ENCODE data around the gene PRKAR1A.
"Not testable (repeated sequence)": the region's sequence is repeated elsewhere in the genome, so short reads cannot be mapped to it uniquely, and the experiment has no call there.

The PRKAR1A gene

DNA sequence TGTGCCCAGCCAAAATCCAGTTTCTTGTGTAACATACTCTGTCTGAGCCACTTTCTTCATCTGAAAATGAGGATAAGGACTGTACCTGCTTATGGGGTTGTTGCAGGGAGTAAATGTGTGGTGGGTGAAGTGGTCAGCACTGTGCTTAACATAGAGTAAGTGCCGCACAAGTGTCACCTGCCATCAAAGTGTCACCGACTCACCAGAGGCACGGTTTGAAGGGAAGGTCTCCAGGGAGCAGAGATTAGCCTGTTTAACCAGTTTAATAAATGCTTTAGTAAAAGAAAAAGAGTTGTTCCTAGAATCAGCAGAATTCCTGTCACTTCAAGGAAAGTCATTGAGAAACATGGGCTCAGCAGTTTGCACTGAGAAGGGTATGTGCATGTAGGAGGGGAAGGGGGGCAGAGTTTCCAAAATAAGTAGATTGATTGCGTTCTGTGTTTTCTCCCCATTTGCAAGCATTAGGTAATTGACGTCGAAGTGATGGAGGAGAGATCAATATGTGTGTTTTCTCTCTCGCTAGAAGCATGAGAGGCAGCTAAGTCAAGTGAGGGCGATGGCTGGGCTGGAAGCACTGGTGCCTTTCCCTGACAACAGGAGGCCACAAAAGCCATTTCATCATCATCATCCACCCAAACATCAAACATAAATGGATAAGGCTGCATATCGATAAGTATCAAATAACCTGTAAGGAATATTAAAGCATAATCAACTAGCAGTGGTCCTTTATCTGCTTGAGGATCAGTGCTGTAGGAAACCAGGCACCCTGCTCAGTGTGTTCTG lies 69.8 kb downstream of the PRKAR1A start:
- no peak for DNase-seq

DNA sequence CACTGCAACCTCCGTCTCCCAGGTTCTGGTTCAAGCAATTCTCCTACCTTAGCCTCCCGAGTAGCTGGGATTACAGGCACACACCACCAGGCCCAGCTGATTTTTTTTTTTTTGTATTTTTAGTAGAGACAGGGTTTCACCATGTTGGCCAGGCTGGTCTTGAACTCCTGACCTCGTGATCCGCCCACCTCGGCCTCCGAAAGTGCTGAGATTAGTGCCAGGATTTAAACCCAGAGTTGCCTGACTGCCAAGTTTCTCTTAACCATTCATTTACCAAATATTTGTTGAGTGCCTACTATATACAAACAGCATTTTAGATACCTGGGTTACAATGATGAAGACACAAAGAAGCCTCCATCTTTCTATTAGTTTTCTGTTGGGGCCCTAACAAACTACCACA lies 70.6 kb downstream of the PRKAR1A start:
- not testable (repeated sequence) for DNase-seq

DNA sequence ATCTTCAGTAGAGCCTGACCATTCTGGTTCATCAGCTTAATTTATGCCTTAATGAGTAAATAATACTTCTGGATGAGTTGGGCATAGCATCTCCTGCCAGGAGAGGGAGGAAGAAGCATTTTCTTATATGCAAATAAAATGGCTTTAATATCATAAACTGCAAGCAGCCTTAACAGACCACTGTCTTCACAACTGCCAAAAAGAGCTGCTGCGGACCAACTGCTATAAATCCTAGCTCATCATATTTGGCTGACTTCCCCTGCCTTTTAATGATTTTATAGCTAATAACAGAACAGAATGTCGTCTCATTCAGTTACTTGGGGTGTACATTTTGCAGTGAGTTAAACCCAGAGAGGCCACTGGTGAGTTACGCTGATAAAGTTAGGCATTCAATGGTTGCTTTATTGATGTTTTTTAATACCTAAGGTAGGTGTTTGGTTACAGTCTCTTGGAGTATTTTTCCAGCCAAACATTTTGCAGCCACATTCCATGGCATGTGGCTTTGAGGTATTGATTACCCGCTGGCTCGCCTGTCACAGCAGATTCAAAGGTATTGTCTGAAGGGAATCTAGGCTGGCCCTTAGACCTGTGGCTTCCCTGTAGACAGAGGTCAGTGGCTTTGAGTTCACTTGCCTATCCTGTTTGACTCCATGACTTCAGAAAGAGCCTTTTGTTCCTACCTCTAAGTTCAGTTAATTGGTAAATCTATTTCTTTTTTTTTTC lies 72.5 kb downstream of the PRKAR1A start:
- no peak for DNase-seq

DNA sequence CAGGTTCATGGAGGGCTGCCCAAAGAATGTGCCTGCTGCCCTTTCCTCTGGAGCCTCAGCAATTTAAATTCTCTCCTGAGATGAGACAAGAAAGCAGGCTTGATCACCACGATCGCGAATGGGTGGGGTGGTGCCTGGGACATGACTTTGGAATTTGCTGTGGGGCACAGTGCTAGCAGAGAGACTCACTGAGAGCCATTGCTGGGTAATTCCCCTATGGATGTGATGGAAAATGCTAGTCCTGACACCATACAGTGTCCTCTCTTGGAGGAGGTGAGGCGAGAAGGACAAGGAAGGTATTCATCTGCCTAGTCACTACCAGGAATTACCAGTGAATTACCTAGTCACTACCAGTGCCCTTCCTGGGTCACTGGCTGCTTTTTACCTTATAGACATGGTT lies 73.4 kb downstream of the PRKAR1A start:
- no peak for DNase-seq

DNA sequence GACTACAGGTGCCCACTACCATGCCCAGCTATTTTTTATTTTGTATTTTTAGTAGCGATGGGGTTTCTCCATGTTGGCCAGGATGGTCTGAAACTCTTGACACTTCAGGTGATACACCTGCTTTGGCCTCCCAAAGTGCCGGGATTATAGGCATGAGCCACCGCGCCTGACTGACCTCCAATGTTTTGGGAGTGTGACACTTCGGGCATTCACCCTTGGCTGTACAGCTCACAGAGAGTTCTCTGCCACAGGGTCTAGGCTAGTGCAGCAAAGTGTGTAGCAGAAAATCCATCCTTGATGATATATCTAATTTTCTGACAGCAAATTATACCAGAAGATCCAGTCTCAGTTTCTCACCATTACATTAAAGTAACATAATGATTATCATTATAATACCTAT lies 74.8 kb downstream of the PRKAR1A start:
- DNase-seq: no peak

DNA sequence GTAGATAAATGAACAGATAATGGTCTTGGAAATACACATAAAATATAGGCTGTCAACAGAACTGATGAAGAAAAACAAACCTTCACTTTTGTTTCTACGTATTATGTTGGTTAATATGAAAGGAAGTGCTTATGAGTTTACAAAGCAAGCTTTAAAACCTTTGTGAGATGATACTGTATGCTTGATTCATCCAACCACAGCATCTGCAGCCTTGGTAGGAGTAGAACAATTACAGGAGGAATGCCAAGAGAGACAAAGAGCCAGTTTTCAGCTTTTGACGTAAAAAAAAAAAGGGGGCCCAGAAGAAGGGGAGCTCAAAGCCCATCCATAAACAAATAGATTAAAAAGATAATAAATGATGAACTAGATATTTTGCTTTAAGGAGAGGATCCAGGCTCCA lies 75.6 kb downstream of the PRKAR1A start:
- DNase-seq: no peak

DNA sequence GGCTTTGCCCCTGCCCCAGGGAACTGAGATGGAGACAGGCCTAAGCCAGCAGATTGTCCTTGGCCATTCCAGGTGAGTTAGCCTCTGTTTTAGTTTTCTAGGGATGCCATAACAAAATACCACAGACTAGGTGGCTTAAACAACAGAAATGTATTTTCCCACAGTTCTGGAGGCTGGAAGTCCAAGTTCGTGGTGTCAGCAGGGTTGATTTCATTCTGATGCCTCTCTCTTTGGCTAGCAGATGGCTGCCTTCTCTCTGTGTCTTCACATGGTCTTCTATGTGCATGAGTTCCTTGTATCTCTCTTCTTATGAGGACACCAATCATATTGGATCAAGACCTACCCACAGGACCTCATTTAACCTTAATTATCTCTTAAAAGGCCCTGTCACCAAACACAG lies 76.1 kb downstream of the PRKAR1A start:
- no peak for DNase-seq

DNA sequence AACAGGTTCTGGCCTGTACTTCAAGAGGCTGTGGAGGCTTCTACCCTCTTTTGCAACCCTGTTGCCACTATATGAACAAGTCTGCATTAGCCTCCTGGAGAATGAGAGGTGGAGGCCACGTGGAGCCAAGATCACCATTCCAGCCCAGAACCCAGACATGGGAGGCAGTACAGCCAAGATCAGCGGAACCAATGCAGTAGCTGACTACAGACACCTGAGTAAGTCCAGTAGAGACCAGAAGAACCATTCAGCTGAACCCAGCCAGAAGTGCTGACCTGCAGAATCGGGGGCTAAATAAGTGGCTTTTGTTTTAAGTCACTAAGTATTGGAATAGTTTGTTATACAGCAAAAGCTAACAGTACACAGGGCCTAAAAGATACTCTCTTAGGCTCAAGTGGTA lies 76.9 kb downstream of the PRKAR1A start:
- no peak for DNase-seq

DNA sequence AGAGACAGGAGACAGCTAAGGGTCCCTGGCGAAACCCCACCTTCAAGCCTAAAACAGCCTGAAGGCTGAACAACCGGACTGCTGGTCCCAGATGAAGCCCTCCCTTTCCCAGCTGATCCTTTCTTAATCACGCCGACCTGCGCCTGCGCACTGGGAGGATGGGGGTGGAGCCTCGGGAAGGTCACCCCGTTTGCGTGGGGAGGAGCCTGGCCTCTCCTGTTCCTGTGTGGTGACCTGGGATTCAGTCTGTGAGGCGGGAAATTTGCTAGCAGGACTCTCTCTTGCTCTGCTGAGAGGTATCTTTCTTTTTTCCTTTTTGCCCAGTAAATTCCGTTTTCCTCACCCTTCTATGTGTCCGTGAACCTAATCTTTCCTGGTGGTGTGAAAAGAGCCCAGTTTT lies 79.4 kb downstream of the PRKAR1A start:
- DNase-seq: no peak

DNA sequence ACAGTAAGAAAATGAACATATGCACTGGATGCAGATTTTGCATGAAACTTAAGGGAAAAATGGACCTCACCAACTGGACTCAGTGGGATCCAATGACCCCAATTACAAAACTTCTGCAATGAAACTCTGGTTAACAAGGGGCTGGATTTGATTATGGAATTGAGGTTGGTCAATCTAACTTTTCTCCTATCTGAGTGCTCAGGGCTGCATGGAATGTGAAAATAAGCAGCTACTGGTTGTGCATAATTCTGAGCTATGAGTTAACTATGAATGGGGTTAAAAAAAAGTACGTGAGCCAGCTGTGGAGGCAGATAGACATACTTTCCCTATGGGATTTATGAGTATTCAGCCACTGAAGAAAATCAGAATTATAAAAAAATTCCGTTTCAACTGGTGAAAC lies 79.8 kb downstream of the PRKAR1A start:
- no peak for DNase-seq

DNA sequence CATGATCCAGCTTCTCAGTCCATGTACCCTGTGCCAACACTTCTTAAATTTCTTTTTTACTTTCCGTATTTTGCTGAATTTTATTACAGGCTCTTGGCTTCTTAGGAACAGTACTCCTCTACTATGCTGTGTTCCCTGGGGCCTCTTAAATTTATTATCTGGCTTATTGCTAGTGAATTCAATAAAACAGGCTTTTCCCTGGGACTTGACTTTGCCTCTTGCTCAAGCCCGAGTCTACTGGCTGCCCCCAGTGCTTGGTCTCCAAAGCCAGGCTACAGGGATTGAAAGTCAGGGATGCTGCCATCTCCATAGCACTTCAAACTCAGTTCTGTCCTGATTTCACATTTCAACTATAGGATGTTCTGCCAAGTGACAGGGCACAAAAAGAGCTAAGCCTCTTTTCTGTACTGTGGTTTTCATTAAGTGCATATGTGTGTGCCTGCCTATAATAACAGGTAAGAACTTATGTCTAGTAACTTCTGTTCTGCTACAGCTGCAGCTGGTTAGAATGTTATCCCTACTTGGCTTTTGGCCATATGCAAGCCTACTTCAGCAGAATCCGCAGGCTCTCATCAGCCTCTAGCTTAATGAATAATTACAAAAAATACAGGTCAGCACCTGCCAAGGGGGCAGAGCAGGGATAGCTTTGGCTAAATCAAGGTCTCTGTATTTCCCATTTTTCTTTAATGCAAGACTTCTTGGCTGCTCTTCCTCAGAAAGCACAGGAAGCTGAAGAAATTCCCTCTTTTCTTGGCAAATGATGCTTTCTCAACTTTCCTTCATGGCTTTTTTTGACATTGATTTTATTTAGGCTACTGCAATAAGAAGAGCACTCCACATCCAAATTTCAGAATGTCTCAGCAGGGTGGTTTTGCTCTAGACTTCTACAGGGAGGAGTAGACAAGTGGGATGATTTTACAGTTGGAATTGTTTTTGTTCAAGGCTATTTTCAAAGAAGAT lies 80.7 kb downstream of the PRKAR1A start:
- peak; percentile 63 for DNase-seq

DNA sequence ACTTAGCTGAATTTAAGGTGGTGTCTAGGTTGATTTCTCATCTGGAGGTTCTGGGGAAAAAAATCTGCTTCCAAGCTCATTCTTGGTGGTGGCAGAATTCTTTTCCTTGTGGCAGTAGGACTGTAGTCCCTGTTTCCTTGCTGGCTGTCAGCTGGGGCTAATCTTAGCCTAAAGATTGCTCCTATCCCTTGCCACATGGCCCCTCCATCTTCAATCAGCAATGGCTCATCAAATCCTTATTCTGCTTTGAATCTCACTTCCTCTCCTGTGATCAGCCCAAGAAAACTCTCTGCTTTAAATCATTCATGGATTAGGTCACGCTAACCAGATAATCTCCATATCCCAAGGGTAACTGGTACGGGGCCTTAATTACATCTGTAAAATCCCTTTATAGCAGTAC lies 82.3 kb downstream of the PRKAR1A start:
- DNase-seq: no peak

DNA sequence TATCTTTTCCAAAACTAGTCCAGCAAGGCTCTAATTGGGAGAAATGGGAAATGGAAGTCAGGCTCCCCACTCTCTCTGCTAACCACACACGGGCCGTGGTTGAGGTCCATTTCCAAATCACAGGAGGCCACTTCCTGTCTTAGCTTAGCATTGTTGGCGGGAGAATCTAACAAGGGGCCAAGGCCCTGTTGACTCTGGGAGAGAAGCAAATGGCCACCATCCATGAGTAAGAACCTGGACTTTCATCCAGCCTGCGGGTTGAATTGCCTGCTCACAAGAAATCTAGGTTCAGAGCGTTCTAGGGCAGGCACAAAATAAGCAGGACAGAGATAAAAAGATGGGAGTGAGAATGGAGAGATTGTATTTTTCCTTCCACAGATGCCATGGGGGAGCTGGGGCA lies 83.3 kb downstream of the PRKAR1A start:
- DNase-seq: no peak

DNA sequence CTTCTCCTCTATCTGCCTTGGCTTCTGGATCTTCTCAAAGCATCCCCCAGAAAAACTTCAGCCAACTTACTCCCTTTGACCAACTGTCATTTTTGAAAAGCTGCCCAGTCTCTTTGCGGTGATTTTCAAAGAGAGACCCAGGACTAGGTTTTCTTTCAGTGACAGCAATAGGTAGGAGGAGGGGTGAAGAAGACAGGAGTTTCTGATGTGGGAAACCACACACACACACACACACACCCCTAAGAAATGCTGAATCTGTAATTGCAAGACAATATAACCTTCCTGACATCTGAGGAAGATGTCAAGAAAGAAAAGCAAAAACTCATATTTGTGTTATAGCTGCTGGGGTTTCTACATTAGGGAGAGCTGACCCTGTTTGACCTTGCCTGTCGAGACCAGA lies 83.8 kb downstream of the PRKAR1A start:
- no peak for DNase-seq

DNA sequence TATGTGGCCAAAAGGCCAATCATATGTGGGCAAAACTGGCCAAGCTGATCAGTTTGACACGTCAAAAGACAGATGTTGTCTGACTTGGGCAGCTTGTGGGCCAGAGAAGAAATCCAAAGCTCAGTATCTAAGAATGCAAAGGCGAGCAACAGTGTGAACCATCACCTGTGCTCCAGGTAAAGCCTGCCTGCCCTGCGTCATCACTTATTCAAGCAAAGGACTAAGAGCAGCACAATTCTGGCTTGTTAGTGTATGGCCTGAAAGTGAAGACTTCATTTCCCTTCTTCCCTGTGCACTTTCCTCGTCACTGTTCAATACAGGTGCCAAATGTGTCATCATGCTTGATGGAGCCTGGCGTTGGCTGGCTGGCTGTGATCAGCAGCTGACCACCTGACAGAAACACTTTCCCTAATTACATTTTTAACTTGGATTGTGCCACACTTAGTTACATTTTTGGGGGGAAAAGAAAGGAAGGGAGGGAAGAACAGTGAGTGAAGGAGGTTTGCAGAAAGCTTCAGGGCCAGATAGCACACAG lies 84.2 kb downstream of the PRKAR1A start:
- DNase-seq: no peak

DNA sequence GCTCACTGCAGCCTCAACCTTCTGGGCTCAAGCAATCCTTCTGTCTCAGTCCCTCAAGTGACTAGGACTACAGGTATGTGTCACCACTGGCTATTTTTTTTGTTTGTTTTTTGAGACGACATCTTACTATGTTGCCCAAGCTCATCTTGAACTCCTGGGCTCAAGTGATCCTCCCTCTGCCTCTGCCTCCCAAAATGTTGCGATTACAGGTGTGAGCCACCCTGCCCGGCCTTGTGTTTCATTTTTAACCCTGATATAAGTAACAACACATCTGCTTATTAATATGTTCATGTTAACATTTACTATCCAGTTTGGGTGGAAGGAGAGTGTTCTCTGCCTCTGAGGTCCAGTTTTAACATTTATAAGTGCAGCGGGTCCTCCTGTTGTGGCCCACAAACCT lies 85.8 kb downstream of the PRKAR1A start:
- no peak for DNase-seq

DNA sequence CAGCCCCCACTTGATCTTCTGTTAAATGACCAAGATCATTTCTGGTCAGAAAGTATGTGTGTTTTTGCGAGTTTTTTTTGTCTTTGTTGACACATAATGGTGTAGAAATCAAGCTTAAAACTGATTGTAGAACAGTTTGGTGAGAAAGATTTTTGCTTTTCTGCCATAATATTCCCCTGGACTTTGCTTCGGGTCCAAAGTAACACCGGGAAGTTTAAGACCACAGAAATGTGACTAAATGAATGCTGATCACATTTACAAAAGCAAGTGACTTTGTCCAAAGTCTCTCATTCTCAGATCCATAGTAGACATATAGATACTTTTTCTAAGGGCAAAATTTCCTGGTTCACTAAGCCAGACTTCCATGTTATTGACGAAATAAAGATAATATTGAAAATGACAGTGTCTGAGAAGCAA lies 86.3 kb downstream of the PRKAR1A start:
- DNase-seq: no peak

DNA sequence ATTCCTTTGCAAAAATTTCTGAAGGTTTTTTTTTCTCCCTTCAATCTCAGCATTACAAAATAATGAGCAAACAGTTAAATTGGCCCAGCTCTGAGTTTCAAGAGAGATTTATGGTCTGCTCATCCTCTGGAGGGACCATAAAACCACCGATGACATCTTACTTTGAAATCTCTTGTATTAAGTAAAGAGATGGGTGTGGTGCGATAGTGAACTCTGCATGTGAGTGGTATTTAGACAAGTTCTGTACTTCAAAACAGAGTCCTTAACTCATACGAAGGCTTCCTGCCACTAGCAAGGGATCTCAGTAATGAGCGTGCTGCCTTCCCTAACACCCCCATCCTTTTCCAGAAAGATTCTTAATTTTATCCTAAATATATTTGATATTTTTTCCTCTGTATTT lies 86.9 kb downstream of the PRKAR1A start:
- DNase-seq: no peak

DNA sequence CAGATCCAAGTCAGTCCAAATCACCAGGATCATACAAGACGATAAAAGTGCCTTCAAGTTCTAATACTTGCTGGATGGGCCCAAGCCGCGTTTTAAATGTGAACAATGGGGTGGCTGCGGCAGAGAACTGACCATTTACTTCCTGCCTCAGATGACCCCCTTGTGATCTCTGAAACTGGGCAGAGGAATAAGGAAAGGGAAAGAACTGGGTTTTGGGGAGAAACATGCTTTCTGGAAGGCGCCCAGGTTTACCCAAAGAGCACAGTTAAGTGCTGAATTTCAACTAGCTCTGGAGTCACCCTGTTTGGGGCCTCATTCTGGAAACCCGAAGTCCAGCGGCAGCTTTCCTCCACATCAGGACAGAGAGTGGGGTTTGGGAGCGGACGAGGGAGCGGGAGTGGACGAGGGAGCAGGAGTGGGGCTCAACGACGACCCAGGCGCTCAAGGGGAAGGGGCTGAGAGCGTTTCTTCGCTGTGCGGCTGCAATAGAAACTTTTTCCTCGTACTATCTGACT lies 87.4 kb downstream of the PRKAR1A start:
- DNase-seq: no peak

DNA sequence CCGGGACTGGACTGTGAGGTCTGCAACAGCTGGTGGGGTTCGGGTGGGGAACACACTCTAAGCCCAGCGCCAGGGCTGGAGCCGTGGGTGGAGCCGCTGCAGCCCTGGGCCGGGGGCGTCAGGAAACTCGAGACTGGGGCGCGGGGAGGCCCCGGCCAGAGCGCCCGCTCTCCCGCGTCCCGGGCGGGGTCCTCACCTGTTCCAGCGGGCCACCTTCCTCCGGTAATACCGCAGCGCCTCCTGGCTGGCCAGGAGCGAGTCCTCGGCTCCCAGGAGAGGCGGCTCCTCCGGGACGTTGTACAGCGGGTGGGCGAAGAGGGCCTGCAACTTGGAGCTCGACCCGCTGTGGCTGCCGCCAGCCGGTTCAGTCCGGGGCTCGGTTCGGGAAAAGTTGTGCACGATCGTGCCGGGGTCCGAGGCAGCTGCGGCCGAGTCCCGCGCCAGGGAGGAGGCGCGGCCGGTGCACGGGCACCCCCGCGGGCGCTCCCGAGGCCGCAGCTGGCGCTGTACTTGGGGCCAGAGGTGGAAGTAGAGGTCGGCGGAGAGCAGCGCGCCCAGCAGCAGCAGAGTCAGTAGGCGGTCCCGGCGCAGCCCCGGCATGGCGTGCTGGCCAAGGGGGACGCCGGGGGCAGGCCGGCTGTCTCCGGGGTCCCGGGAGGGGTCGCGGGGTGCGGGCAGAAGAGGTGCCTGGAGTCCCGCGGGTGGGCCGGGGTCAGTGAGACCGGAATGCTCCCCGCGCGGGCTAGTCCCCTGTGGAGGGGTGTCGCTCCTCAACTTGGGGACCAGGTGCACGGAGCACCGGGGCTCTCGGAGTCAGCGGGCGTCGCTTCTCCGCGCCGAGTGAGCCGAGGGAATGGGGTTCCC lies 88.1 kb downstream of the PRKAR1A start:
- peak; percentile 76 for DNase-seq
